Measurements from ENCODE around the gene FBXL15.

FBXL15 gene

DNA sequence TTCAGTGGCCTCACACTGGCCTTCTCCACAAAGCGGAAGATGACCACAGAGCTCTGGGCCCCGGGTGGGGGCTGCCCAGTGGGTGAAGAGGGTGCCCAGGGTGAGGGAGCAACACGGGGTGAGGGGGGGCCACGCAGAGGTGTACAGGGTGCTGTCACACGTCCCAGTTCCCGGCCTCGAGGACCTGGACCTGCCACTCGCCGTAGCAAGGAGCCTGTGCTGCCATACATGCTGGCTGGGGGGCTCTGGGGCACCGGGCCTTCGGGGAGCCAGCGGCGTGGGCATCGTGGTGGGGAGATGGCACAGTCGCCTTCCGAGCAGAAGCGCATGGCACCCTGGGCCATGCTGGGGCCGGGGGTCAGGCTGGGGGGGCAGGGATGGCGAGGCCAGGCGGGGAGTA lies 3.9 kb upstream of the FBXL15 start:
- H3K4me3 ChIP-seq (ENCODE audit: low read depth, low read length): no peak overlapping the region
- TF ChIP-seq, protein P1, sequence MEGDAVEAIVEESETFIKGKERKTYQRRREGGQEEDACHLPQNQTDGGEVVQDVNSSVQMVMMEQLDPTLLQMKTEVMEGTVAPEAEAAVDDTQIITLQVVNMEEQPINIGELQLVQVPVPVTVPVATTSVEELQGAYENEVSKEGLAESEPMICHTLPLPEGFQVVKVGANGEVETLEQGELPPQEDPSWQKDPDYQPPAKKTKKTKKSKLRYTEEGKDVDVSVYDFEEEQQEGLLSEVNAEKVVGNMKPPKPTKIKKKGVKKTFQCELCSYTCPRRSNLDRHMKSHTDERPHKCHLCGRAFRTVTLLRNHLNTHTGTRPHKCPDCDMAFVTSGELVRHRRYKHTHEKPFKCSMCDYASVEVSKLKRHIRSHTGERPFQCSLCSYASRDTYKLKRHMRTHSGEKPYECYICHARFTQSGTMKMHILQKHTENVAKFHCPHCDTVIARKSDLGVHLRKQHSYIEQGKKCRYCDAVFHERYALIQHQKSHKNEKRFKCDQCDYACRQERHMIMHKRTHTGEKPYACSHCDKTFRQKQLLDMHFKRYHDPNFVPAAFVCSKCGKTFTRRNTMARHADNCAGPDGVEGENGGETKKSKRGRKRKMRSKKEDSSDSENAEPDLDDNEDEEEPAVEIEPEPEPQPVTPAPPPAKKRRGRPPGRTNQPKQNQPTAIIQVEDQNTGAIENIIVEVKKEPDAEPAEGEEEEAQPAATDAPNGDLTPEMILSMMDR (IDR thresholded peaks at IDR 0.05; ENCODE audit: low read depth, low read length, missing control alignments): no peak
- no peak for DNase-seq (ENCODE audit: low read depth)

DNA sequence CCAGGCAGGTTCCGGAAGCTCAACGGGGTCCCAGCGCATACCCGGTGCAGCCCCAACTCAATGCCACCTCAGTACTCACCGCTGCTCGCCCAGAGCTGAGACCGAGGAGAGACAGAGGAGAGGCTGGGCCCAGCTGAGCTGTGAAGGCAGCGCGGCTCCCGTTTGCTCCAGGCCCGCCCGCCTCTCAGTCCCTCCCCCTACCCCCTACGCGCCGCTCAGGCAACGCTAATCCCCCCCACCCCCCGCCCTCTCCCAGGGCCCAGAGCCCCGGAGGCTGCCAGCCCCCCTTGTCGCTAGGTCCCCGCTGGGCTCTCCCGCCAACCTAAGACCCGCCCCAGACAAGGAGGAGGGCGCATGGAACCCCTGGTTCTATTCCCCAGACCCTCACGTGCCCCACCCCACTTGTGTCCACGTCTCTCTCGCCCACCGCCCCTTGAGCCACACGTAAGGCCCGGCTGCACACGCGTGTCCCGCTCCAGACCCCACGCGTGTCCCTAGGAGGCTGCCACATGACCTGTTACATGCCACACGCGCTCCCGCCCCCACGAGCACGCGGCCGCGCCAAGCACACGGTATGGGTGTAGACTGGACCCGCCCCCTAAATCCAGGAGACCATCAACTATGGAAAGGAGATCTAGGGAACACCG lies 1.9 kb upstream of the FBXL15 start, which contains the start of gene PSD:
TSS of gene PSD (minus strand) at position 164 of the 647 bp plus-strand sequence. CDS start 1,747 bp downstream, outside the sequence.
- no peak for DNase-seq (ENCODE audit: low read depth)
- TF ChIP-seq, protein P1 (IDR thresholded peaks at IDR 0.05; ENCODE audit: low read depth, low read length, missing control alignments): no peak
- H3K4me3 ChIP-seq (ENCODE audit: low read depth, low read length): peak within 1 kb of the TSS; percentile 73

DNA sequence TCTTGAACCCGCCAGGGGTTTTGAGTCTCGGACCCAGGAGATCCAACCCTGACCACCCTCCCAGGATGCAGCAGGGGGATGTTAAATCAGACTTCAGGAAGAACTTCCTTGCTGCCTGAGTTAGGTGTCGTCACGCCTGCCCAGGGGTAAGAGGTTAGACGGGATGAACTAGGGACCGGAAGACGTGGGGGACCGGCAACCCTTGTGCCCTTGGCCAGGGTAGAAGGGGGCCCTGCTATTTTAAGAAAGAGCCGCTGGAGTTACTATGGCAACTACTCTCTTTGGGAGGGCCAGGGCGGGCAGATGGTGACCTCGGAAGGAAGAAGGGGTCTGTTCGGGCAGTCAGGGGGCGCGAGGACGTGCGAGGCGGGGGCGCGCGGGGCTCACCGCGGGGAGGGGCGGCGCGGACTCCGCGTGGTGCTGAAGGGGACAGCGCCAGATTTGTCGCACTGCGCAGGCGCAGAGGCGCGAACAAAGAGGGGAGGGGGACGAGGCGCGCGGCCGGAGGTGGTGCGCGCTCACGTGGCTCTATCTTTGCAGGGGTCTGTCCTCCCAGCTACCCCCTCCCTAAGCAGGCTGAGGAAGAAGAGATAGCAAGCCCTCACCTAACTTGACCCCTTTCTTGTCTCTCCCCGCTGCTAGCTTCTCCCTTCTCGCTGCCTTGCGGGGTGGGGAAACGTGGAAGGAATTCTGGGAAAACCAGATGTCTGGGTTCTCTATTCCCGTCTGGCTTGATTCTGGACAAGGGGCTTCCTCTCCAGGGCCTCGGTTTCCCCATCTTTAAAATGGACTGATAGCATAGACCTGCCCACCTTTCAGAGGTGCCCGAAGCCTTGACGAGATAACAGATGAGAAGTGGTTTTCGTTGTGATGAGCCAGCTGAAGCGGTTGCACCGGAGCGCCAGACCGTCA lies 1.1 kb upstream of the FBXL15 start:
- TF ChIP-seq, protein P1 (IDR thresholded peaks at IDR 0.05; ENCODE audit: low read depth, low read length, missing control alignments): no peak
- no peak for DNase-seq (ENCODE audit: low read depth)
- H3K4me3 ChIP-seq (ENCODE audit: low read depth, low read length): peak overlapping the region; percentile 73

- TF ChIP-seq, protein P1 (IDR thresholded peaks at IDR 0.05; ENCODE audit: low read depth, low read length, missing control alignments): no peak
- no peak for DNase-seq (ENCODE audit: low read depth)
- H3K4me3 ChIP-seq (ENCODE audit: low read depth, low read length): peak overlapping the region; percentile 73
Measured at GRCh38 chr10:102420181-102420713, 389 bp upstream of the FBXL15 start.

DNA sequence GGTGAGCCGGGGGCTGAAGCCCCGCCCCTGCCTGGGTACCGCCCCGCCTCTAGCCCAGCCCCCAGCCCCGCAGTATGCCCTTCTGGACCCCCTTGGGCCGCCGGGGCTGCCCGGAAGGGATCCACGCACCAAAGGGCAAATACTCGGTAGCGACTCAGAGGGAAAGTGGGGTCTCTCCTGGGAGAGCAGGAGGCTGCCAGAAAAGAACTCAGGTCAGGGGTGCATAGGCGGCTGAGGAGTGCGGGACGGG lies 796 bp downstream of the FBXL15 start:
- H3K4me3 ChIP-seq (ENCODE audit: low read depth, low read length): peak overlapping the region; percentile 73
- DNase-seq (ENCODE audit: low read depth): no peak
- TF ChIP-seq, protein P1 (IDR thresholded peaks at IDR 0.05; ENCODE audit: low read depth, low read length, missing control alignments): no peak

- DNase-seq (ENCODE audit: low read depth): no peak
- TF ChIP-seq, protein P1 (IDR thresholded peaks at IDR 0.05; ENCODE audit: low read depth, low read length, missing control alignments): no peak
- H3K4me3 ChIP-seq (ENCODE audit: low read depth, low read length): peak overlapping the region; percentile 73
Measured at GRCh38 chr10:102421757-102422512, 1.3 kb downstream of the FBXL15 start.

All from GM12864 (cell line).